Breast epithelium (tissue), 3 donors: Measurements from ENCODE around the gene DIS3L2.

Experiments used
- POLR2A ChIP-seq: fragments of 450-650 bp; IDR thresholded peaks from one replicate; pipeline ENCODE4 v1.6.1; 2016; ENCODE audit warnings: antibody characterized with exemption, mild to moderate bottlenecking, moderate library complexity
- POLR2AphosphoS5 ChIP-seq, 3 donors: sonication (generic); formaldehyde crosslinking; IDR thresholded peaks; one replicate each; pipeline ENCODE4 v1.6.1; 2017; ENCODE audit warnings: antibody characterized with exemption in 3 of 3
- TF ChIP-seq, protein P1 (sequence below), 3 donors: fragments of 450-650 bp; IDR thresholded peaks; one replicate each; pipeline ENCODE4 v1.5.1; 2016 to 2017; ENCODE audit warnings: antibody characterized with exemption in 3 of 3, mild to moderate bottlenecking in 3 of 3, moderate library complexity in 3 of 3

DNA sequence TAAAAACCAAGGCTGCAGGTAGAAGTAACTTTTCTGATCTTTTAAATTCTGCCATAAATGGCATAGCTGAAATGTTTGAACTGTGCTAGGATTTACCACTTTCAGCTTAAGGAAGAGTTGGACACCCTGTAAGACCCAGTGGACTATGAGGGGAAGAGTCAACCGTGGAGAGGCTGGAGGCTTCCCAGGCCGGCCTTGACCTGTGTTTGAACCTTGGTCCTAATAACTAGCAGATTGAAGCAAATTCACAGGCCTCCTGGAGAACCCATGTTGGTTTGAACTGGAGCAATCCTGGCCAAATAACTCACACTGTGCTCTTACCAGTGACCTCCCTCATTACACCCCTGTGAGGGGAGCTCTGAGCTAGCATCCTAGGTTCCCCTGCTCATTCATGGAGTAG is 329.8 kb downstream of the DIS3L2 start:
- TF ChIP-seq, protein P1, sequence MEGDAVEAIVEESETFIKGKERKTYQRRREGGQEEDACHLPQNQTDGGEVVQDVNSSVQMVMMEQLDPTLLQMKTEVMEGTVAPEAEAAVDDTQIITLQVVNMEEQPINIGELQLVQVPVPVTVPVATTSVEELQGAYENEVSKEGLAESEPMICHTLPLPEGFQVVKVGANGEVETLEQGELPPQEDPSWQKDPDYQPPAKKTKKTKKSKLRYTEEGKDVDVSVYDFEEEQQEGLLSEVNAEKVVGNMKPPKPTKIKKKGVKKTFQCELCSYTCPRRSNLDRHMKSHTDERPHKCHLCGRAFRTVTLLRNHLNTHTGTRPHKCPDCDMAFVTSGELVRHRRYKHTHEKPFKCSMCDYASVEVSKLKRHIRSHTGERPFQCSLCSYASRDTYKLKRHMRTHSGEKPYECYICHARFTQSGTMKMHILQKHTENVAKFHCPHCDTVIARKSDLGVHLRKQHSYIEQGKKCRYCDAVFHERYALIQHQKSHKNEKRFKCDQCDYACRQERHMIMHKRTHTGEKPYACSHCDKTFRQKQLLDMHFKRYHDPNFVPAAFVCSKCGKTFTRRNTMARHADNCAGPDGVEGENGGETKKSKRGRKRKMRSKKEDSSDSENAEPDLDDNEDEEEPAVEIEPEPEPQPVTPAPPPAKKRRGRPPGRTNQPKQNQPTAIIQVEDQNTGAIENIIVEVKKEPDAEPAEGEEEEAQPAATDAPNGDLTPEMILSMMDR (IDR thresholded peaks at IDR 0.05): no peak
- TF ChIP-seq POLR2A (no peak), POLR2AphosphoS5 (IDR thresholded peaks at IDR 0.05) (no peak)
